ENCODE results near the gene PRR14L. TPM values are rescaled to one million over a fixed set of nuclear protein-coding genes. Genes with fewer than 3 reads are reported as not detected.
A peak's percentile ranks its signal among the peaks of the same experiment; 100 is the strongest.
"Not testable (repeated sequence)": the region's sequence is repeated elsewhere in the genome, so short reads cannot be mapped to it uniquely, and the experiment has no call there.

The PRR14L gene
- 10 to 100 TPM; 22.4 to 28.8 TPM for total RNA-seq
- polyA plus RNA-seq (ENCODE audit: insufficient read length in 2 of 2): 10 to 100 TPM; 17.3 to 20.5 TPM
- long read RNA-seq, donor 1: 0 reads
- long read RNA-seq, donor 2: 0 reads
- long read RNA-seq, donor 3: 0 reads
- long read RNA-seq, donor 4, partial matches to known transcripts: 6 of 6 reads
- long read RNA-seq, donor 4, other reads (novel, unspliced or antisense): 0 of 6 reads

DNA sequence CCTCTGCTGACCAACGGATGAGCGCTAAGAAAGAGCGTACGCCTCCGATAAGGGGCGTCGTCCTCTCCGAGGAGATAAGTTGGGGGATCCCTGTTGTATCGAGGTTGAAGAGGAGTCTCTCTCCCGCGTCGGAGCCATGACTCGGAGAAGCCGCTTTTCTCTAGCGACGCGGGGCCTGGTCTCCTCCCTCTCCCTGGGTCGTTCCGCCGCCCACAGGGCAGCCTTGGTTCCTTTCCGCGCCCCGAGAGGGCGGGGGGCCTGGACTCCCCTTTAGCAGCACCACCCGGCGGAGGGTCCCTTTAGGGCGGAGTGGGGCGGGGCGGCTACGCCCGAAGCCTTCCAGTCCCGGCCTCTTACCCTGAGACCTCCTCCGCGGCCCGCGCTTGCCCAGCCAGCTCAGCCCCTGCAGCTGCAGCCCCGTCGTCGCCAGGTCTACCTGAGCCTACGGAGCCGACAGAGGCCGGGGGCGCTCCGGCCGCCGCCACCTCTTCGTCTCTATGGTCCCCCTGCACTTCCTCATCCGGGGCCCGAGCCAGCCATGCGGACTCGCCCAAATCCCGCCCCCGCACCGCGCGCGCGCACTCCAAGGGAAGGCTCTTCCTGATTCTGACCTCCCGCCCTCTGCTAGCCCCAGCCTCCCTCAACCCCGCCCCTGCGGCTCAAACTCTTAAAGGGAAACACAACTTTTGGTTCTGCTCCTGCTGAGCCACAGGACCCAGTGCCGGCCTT lies at the start of gene PRR14L:
TSS of gene PRR14L (minus strand) at position 497 of the 729 bp plus-strand sequence. CDS start 11,272 bp downstream, outside the sequence.
- WGBS (ENCODE audit: insufficient coverage): under 1% methylated on average over 55 of the region's 62 CpGs
- peak within 1 kb of the TSS; percentile 89 for H3K4me3 ChIP-seq (ENCODE audit: low read depth, low read length)
- H3K9me3 ChIP-seq (ENCODE audit: control insufficient read depth, insufficient read depth, low read length): no peaks in the 10 kb centered on the region
- peaks cover 3% of the 10 kb centered on the region for H3K36me3 ChIP-seq (ENCODE audit: control insufficient read depth, insufficient read depth, low read length)
- peak within 1 kb of the TSS; percentile 85 for H3K27ac ChIP-seq (ENCODE audit: low read depth, low read length)
- DNase-seq (ENCODE audit: low read depth in 4 of 6, low spot score in 6 of 6): peak; percentile 84 to 99 (median 97)
- H3K4me1 ChIP-seq (ENCODE audit: control insufficient read depth, insufficient read depth, low read length): peaks cover 26% of the 10 kb centered on the region
- no peaks in the 10 kb centered on the region for H3K27me3 ChIP-seq (ENCODE audit: control insufficient read depth, insufficient read depth, low read length)

DNA sequence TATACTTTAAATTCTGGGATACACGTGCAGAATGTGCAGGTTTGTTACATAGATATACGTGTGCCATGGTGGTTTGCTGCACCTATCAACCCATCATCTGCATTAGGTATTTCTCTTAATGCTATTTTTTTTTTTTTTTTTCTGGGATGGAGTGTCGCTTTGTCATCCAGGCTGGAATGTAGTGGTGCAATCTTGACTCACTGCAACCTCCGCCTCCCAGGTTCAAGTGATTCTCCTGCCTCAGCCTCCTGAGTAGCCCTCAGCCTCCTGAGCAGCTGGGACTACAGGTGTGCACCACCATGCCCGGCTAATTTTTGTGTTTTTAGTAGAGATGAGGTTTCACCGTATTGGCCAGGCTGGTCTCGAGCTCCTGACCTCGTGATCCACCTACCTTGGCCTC lies 49.4 kb upstream of the PRR14L start:
- not testable (repeated sequence) for H3K4me1 ChIP-seq (ENCODE audit: control insufficient read depth, insufficient read depth, low read length)

DNA sequence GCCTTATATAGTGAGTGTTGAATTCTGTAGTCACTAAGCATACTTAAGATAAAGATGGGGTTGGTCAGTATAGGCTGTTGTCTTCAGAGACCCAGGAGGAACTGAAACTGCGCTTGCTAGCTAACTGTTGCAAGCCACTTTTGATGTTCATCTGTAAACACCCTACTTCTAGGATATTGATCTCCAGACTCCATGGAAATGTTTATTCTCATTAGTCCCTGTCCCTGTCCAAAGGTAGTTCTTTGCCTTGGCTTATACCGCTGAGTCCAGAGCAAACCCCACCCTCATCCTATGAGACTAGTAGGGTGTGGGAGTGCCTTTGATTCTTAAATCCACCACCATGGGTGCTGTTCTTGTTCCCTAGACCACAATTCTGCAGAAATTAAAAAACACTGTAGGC lies 40.3 kb upstream of the PRR14L start:
- H3K27me3 ChIP-seq (ENCODE audit: control insufficient read depth, insufficient read depth, low read length): no peaks in the 10 kb centered on the region
- peaks cover 33% of the 10 kb centered on the region for H3K36me3 ChIP-seq (ENCODE audit: control insufficient read depth, insufficient read depth, low read length)
- no peaks in the 10 kb centered on the region for H3K9me3 ChIP-seq (ENCODE audit: control insufficient read depth, insufficient read depth, low read length)
- no peak overlapping the region for H3K27ac ChIP-seq (ENCODE audit: low read depth, low read length)
- DNase-seq (ENCODE audit: low read depth in 4 of 6, low spot score in 6 of 6): no peak
- no peaks in the 10 kb centered on the region for H3K4me1 ChIP-seq (ENCODE audit: control insufficient read depth, insufficient read depth, low read length)
- 100% methylated on average over 1 of the region's 2 CpGs for WGBS (ENCODE audit: insufficient coverage)
- H3K4me3 ChIP-seq (ENCODE audit: low read depth, low read length): no peak overlapping the region

More for the DNA sequence above, 49.4 kb upstream of the PRR14L start:
- H3K27me3 ChIP-seq (ENCODE audit: control insufficient read depth, insufficient read depth, low read length); H3K4me3 ChIP-seq (ENCODE audit: low read depth, low read length); H3K27ac ChIP-seq (ENCODE audit: low read depth, low read length); DNase-seq (ENCODE audit: low read depth in 4 of 6, low spot score in 6 of 6); H3K9me3 ChIP-seq (ENCODE audit: control insufficient read depth, insufficient read depth, low read length): not testable (repeated sequence)
- WGBS (ENCODE audit: insufficient coverage): 100% methylated on average over 2 of the region's 8 CpGs
- H3K36me3 ChIP-seq (ENCODE audit: control insufficient read depth, insufficient read depth, low read length): peaks cover 71% of the 10 kb centered on the region

DNA sequence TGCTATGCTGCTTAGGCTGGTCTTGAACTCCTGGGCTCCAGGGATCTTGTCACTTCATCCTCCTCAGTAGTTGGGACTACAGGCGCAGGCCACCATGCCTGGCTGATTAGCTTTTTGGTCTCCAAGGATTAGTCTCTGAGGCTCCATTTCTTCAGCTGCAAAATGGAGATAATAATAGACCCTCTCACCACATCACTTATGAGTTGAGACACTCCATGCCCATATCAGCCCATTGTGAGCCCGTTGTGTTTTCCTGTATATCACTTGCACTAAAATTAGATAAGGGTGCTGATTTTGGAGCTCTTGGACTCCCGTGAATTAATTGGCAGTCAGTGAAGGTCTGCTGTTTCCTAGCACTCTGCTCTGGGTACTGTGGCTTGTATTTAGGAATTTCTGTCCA lies 39.9 kb upstream of the PRR14L start:
- H3K36me3 ChIP-seq (ENCODE audit: control insufficient read depth, insufficient read depth, low read length): peaks cover 30% of the 10 kb centered on the region
- H3K4me1 ChIP-seq (ENCODE audit: control insufficient read depth, insufficient read depth, low read length): no peaks in the 10 kb centered on the region
- no peaks in the 10 kb centered on the region for H3K27me3 ChIP-seq (ENCODE audit: control insufficient read depth, insufficient read depth, low read length)
- WGBS (ENCODE audit: insufficient coverage): 90% methylated on average over 2 of the region's 3 CpGs
- no peak overlapping the region for H3K27ac ChIP-seq (ENCODE audit: low read depth, low read length)
- DNase-seq (ENCODE audit: low read depth in 4 of 6, low spot score in 6 of 6): no peak
- H3K9me3 ChIP-seq (ENCODE audit: control insufficient read depth, insufficient read depth, low read length): no peaks in the 10 kb centered on the region
- no peak overlapping the region for H3K4me3 ChIP-seq (ENCODE audit: low read depth, low read length)

DNA sequence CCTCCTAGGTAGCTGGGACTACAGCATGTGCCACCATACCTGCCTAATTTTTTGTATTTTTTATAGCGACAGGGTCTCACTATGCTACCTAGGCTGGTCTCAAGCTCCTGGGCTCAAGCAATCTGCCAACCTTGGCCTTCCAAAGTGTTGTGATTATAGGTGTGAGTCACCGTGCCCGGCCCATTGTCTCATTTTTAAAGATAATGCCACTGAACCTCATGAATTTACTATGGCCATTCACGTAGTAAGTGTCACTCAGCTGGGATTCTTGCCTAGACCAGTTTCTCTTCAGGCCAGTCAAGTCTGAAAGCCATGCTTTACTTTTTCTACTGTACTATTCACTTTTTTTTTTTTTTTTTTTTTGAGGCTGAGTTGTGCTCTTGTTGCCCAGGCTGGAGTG lies 26.3 kb upstream of the PRR14L start:
- 95% methylated on average over 3 of the region's 4 CpGs for WGBS (ENCODE audit: insufficient coverage)
- no peak overlapping the region for H3K27ac ChIP-seq (ENCODE audit: low read depth, low read length)
- no peak for DNase-seq (ENCODE audit: low read depth in 4 of 6, low spot score in 6 of 6)
- H3K27me3 ChIP-seq (ENCODE audit: control insufficient read depth, insufficient read depth, low read length): no peaks in the 10 kb centered on the region
- no peak overlapping the region for H3K4me3 ChIP-seq (ENCODE audit: low read depth, low read length)
- no peaks in the 10 kb centered on the region for H3K9me3 ChIP-seq (ENCODE audit: control insufficient read depth, insufficient read depth, low read length)
- H3K36me3 ChIP-seq (ENCODE audit: control insufficient read depth, insufficient read depth, low read length): peaks cover 59% of the 10 kb centered on the region
- H3K4me1 ChIP-seq (ENCODE audit: control insufficient read depth, insufficient read depth, low read length): no peaks in the 10 kb centered on the region

DNA sequence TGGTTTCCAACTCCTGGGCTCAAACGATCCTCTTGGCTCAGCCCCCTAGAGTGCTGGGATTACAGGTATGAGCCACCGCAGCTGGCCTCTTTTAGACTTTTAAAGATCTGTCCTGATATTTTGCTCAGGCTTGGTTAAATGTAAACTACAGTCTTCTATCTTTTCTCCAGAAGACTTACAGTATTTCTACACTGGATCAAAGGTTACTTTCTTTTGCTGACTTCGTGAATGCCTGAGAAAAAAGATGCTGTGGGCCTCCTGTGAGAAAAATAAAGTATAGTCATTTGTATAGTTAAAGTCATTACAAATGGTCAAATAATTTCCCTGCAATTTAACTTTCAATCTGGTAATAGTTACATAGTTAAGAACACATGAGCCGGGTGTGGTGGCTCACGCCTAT lies 23.5 kb upstream of the PRR14L start:
- Histone ChIP-seq H3K27ac (ENCODE audit: low read depth, low read length) (no peak overlapping the region), H3K9me3 (ENCODE audit: control insufficient read depth, insufficient read depth, low read length) (no peaks in the 10 kb centered on the region), H3K4me3 (ENCODE audit: low read depth, low read length) (no peak overlapping the region), H3K27me3 (ENCODE audit: control insufficient read depth, insufficient read depth, low read length) (no peaks in the 10 kb centered on the region), H3K36me3 (ENCODE audit: control insufficient read depth, insufficient read depth, low read length) (peaks cover 69% of the 10 kb centered on the region), H3K4me1 (ENCODE audit: control insufficient read depth, insufficient read depth, low read length) (no peaks in the 10 kb centered on the region)
- no peak for DNase-seq (ENCODE audit: low read depth in 4 of 6, low spot score in 6 of 6)
- WGBS (ENCODE audit: insufficient coverage): no CpG with 5 or more reads among the region's 5 CpGs

DNA sequence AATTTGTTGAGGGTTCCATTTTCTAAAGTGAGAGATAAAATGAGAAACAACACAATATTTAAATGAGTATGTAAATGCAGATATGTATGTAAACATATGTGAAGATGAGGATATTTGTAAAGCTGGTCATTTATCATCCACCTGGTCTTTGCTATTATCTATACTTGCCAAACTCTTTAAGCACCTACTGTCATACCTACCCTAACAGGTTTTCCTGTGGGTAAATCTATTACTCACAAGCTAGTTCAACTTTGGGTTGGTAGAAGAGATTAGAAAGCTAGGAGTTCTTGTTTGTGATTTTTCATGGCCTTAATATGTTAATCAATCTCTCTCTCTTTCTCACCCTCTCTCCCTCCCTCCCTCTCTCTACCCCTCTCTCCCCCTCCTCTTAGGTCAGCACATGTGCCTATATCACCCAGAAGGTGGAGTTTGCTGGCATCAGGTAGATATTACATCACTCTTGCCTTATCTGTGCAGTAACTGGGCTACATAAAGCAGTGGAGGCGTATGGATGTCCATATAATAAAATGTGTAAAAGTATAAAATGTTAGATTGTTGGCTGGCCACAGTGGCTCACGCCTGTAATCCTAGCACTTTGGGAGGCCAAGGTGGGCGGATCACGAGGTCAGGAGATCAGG lies 18.6 kb upstream of the PRR14L start:
- Histone ChIP-seq H3K9me3 (ENCODE audit: control insufficient read depth, insufficient read depth, low read length) (no peaks in the 10 kb centered on the region), H3K4me3 (ENCODE audit: low read depth, low read length) (no peak overlapping the region), H3K4me1 (ENCODE audit: control insufficient read depth, insufficient read depth, low read length) (no peaks in the 10 kb centered on the region), H3K27ac (ENCODE audit: low read depth, low read length) (no peak overlapping the region), H3K36me3 (ENCODE audit: control insufficient read depth, insufficient read depth, low read length) (peaks cover 66% of the 10 kb centered on the region), H3K27me3 (ENCODE audit: control insufficient read depth, insufficient read depth, low read length) (no peaks in the 10 kb centered on the region)
- 100% methylated on average over 4 of the region's 4 CpGs for WGBS (ENCODE audit: insufficient coverage)
- DNase-seq (ENCODE audit: low read depth in 4 of 6, low spot score in 6 of 6): no peak

DNA sequence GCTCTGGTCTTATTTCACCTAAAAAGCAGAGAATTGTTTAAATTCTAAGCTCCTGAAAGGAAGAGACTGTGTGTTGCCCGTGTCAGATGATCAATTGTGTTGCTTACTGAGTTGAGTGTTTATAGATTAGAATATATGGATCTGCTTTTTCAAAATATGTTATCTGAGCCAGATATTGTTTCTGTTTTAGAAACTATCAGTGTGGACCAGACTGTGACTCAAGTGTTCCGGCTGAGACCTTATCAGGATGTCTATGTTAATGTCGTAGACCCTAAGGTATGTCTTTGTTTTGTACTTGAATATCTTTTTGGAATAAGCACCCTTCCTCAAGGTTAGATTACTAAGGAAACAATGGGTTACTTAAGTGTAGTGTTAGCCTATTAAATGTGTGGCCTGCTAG lies 14.9 kb upstream of the PRR14L start:
- Histone ChIP-seq H3K27ac (ENCODE audit: low read depth, low read length) (no peak overlapping the region), H3K9me3 (ENCODE audit: control insufficient read depth, insufficient read depth, low read length) (no peaks in the 10 kb centered on the region), H3K27me3 (ENCODE audit: control insufficient read depth, insufficient read depth, low read length) (no peaks in the 10 kb centered on the region), H3K4me1 (ENCODE audit: control insufficient read depth, insufficient read depth, low read length) (no peaks in the 10 kb centered on the region), H3K4me3 (ENCODE audit: low read depth, low read length) (no peak overlapping the region), H3K36me3 (ENCODE audit: control insufficient read depth, insufficient read depth, low read length) (peaks cover 59% of the 10 kb centered on the region)
- no peak for DNase-seq (ENCODE audit: low read depth in 4 of 6, low spot score in 6 of 6)
- WGBS (ENCODE audit: insufficient coverage): 95% methylated on average over 3 of the region's 3 CpGs

DNA sequence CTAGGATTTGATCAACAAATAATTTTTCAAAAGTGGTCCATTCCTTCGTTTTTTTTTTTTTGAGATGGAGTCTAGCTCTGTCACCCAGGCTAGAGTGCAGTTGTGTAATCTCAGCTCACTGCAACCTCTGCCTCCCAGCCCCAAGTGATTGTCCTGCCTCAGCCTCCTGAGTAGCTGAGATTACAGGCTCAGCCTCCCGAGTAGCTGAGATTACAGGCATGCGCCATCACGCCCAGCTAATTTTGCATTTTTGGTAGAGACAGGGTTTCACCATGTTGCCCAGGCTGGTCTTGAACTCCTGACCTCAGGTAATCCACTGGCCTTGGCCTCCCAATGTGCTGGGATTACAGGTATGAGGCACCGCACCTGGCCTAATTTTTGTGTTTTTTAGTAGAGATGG lies 8.9 kb upstream of the PRR14L start:
- H3K36me3 ChIP-seq (ENCODE audit: control insufficient read depth, insufficient read depth, low read length): peaks cover 33% of the 10 kb centered on the region
- 93% methylated on average over 4 of the region's 5 CpGs for WGBS (ENCODE audit: insufficient coverage)
- not testable (repeated sequence) for H3K9me3 ChIP-seq (ENCODE audit: control insufficient read depth, insufficient read depth, low read length); H3K4me1 ChIP-seq (ENCODE audit: control insufficient read depth, insufficient read depth, low read length); H3K27me3 ChIP-seq (ENCODE audit: control insufficient read depth, insufficient read depth, low read length); DNase-seq (ENCODE audit: low read depth in 4 of 6, low spot score in 6 of 6); H3K27ac ChIP-seq (ENCODE audit: low read depth, low read length); H3K4me3 ChIP-seq (ENCODE audit: low read depth, low read length)

Data from spinal cord (tissue), 10 donors.